ENCODE results near the gene DDX43. TPM values are rescaled to one million over a fixed set of nuclear protein-coding genes. Genes with fewer than 3 reads are reported as not detected.

The DDX43 gene
- polyA plus RNA-seq, 1 of the 3 experiments (the other 2 are of a cell fraction), result not detected

GRCh38 chr6:73421534-73421933 lies 26.9 kb downstream of the DDX43 start (continued):
- TF ChIP-seq GABPA (IDR thresholded peaks at IDR 0.05; ENCODE audit: low read depth) (no peak), ELF1 (IDR thresholded peaks at IDR 0.05) (no peak), POLR2AphosphoS5 (IDR thresholded peaks at IDR 0.05; ENCODE audit: low read depth, low read length) (no peak), SIN3A (IDR thresholded peaks at IDR 0.05; ENCODE audit: borderline replicate concordance, low read depth, low read length) (no peak), NFIC (IDR thresholded peaks at IDR 0.05; ENCODE audit: borderline replicate concordance) (no peak)

- Histone ChIP-seq H3K4me1 (ENCODE audit: control insufficient read depth in 1 of 2, insufficient read depth in 2 of 2, low read depth in 1 of 2, low read length in 1 of 2) (no peaks in the 10 kb centered on the region), H2AFZ (ENCODE audit: low read depth) (no peak overlapping the region), H3K9me3 (no peaks in the 10 kb centered on the region), H3K9ac (no peak overlapping the region), H3F3A (replicated peaks; ENCODE audit: insufficient read depth) (no peaks in the 10 kb centered on the region), H3K27me3 (ENCODE audit: insufficient read depth) (no peaks in the 10 kb centered on the region; the same call in 1 of the 2 replicates), H3K9me2 (no peaks in the 10 kb centered on the region), H3K79me2 (ENCODE audit: insufficient read depth) (no peaks in the 10 kb centered on the region), H3K4me2 (no peak overlapping the region), H3K4me3 (ENCODE audit: low read depth in 2 of 2, low read length in 1 of 2) (no peak overlapping the region), H3K36me3 (replicated peaks in 1 of 2; ENCODE audit: control insufficient read depth in 1 of 2, insufficient read depth in 2 of 2, low read length in 1 of 2) (no peaks in the 10 kb centered on the region), H4K20me1 (ENCODE audit: insufficient read depth) (no peaks in the 10 kb centered on the region), H3K27ac (ENCODE audit: low read depth in 2 of 2, low read length in 1 of 2) (no peak overlapping the region)
- CTCF ChIA-PET, result no interaction called here
- 46% methylated on average over 3 of the region's 3 CpGs for WGBS (ENCODE audit: low lambda C conversion rate)
- TF ChIP-seq NRF1 (IDR thresholded peaks at IDR 0.05; ENCODE audit: low read depth, low read length), result no peak
- TF ChIP-seq TAF1 (IDR thresholded peaks at IDR 0.05; ENCODE audit: borderline replicate concordance, low read depth, low read length), result no peak
- TF ChIP-seq USF1 (IDR thresholded peaks at IDR 0.05; ENCODE audit: borderline replicate concordance, low read depth), result no peak
- TF ChIP-seq CTCF (IDR thresholded peaks at IDR 0.05), result no peak
- no peak for TF ChIP-seq SIN3A (IDR thresholded peaks at IDR 0.05; ENCODE audit: borderline replicate concordance, low read depth, low read length)
- TF ChIP-seq REST (IDR thresholded peaks at IDR 0.05; ENCODE audit: low read depth, low read length), result no peak
- no peak for TF ChIP-seq SMC3 (IDR thresholded peaks at IDR 0.05; ENCODE audit: low read depth, low read length)
- no peak for TF ChIP-seq GABPA (IDR thresholded peaks at IDR 0.05; ENCODE audit: low read depth)
- TF ChIP-seq POLR2AphosphoS5 (IDR thresholded peaks at IDR 0.05; ENCODE audit: low read depth, low read length), result no peak
- no peak for TF ChIP-seq TCF12 (IDR thresholded peaks at IDR 0.05)
- TF ChIP-seq ELF1 (IDR thresholded peaks at IDR 0.05), result no peak
- TF ChIP-seq RXRA (IDR thresholded peaks at IDR 0.05; ENCODE audit: borderline replicate concordance, low read depth), result no peak
- no peak for TF ChIP-seq TEAD4 (IDR thresholded peaks at IDR 0.05; ENCODE audit: borderline replicate concordance, insufficient read depth)
- no peak for DNase-seq
- POLR2A ChIA-PET, result no interaction called here
Observed at GRCh38 chr6:73435236-73435635, 40.6 kb downstream of the DDX43 start.
